ENCODE measurements around the gene SLC11A2. TPM values are rescaled to one million over a fixed set of nuclear protein-coding genes. Genes with fewer than 3 reads are reported as not detected.

Gene SLC11A2
- polyA plus RNA-seq, 3 donors = 11.7 to 69.0 (median 14.9) TPM

- no peaks in the 10 kb centered on the region for H3K79me2 ChIP-seq (ENCODE audit: insufficient read depth, low read length)
- Mint-ChIP-seq H3K36me3 (peaks cover 20 to 35% of the 10 kb centered on the region in 2 donors), H3K4me3 (no peak overlapping the region), H3K4me1 (no peaks in the 10 kb centered on the region), H3K9me3 (no peaks in the 10 kb centered on the region), H3K27me3 (ENCODE audit: low read depth in 3 of 3) (no peaks in the 10 kb centered on the region), H3K27ac (no peak overlapping the region)
- H3K4me2 ChIP-seq (replicated peaks; ENCODE audit: extremely low read depth, low read length, poor library complexity, severe bottlenecking) = no peak overlapping the region
- H3K27me3 ChIP-seq (ENCODE audit: control insufficient read depth in 2 of 2, insufficient read depth in 2 of 2, low read length in 2 of 2) = no peaks in the 10 kb centered on the region
- H3K4me3 ChIP-seq (replicated peaks in 1 of 3; ENCODE audit: low read depth in 2 of 3, low read length in 3 of 3) = no peak overlapping the region
- TF ChIP-seq, protein P1, sequence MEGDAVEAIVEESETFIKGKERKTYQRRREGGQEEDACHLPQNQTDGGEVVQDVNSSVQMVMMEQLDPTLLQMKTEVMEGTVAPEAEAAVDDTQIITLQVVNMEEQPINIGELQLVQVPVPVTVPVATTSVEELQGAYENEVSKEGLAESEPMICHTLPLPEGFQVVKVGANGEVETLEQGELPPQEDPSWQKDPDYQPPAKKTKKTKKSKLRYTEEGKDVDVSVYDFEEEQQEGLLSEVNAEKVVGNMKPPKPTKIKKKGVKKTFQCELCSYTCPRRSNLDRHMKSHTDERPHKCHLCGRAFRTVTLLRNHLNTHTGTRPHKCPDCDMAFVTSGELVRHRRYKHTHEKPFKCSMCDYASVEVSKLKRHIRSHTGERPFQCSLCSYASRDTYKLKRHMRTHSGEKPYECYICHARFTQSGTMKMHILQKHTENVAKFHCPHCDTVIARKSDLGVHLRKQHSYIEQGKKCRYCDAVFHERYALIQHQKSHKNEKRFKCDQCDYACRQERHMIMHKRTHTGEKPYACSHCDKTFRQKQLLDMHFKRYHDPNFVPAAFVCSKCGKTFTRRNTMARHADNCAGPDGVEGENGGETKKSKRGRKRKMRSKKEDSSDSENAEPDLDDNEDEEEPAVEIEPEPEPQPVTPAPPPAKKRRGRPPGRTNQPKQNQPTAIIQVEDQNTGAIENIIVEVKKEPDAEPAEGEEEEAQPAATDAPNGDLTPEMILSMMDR (IDR thresholded peaks at IDR 0.05) = no peak
- H3K27ac ChIP-seq (ENCODE audit: low read depth in 1 of 2, low read length in 2 of 2) = no peak overlapping the region
- H3K36me3 ChIP-seq (replicated peaks in 1 of 2; ENCODE audit: control insufficient read depth in 1 of 2, insufficient read depth in 2 of 2, low read length in 2 of 2) = peaks cover 18 to 60% of the 10 kb centered on the region in 2 donors
- 94% methylated on average over 3 of the region's 6 CpGs for WGBS (ENCODE audit: insufficient coverage)
- DNase-seq = no peak
- no peaks in the 10 kb centered on the region for H3K4me1 ChIP-seq (ENCODE audit: control insufficient read depth in 1 of 2, insufficient read depth in 2 of 2, low read length in 2 of 2)
- intact Hi-C loops (cut with micrococcal nuclease) = no loop called here
- no peak overlapping the region for H2AFZ ChIP-seq (ENCODE audit: insufficient read depth, low read depth, low read length, poor library complexity, severe bottlenecking)
- H3K9me3 ChIP-seq (replicated peaks in 1 of 2; ENCODE audit: control insufficient read depth in 1 of 2, insufficient read depth in 1 of 2, low read length in 2 of 2) = no peaks in the 10 kb centered on the region
- no peak overlapping the region for H3K9ac ChIP-seq (ENCODE audit: insufficient read depth, low read length, poor library complexity, severe bottlenecking)
- no peaks in the 10 kb centered on the region for H4K20me1 ChIP-seq (ENCODE audit: insufficient read depth, low read length)
Measured at GRCh38 chr12:50981319-50982239, 44.6 kb downstream of the SLC11A2 start.

DNA sequence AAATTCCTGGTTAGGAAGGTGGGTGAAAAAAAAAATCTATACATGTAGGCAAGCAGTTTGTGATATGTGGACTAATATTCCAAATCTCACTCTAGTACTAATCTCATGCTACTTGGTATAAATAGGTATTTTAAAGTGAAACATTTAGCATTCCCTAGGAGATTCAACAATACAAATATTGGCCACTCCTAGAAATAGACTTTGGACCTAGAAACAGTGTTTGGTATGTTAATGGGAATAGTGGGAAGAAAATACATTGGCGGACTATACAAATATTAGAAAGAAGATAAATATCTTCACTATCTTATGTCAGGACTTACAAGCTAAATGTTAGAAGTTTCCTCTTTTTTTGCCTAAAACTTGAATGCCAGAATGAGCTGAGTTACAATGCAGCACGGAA lies 45.6 kb downstream of the SLC11A2 start:
- Histone ChIP-seq H2AFZ (ENCODE audit: insufficient read depth, low read depth, low read length, poor library complexity, severe bottlenecking) (no peak overlapping the region), H3K27ac (ENCODE audit: low read depth in 1 of 2, low read length in 2 of 2) (no peak overlapping the region), H3K4me1 (ENCODE audit: control insufficient read depth in 1 of 2, insufficient read depth in 2 of 2, low read length in 2 of 2) (no peaks in the 10 kb centered on the region), H3K9me3 (replicated peaks in 1 of 2; ENCODE audit: control insufficient read depth in 1 of 2, insufficient read depth in 1 of 2, low read length in 2 of 2) (no peaks in the 10 kb centered on the region), H3K4me2 (replicated peaks; ENCODE audit: extremely low read depth, low read length, poor library complexity, severe bottlenecking) (no peak overlapping the region), H3K4me3 (replicated peaks in 1 of 3; ENCODE audit: low read depth in 2 of 3, low read length in 3 of 3) (no peak overlapping the region), H3K36me3 (replicated peaks in 1 of 2; ENCODE audit: control insufficient read depth in 1 of 2, insufficient read depth in 2 of 2, low read length in 2 of 2) (peaks cover 13 to 49% of the 10 kb centered on the region in 2 donors), H3K9ac (ENCODE audit: insufficient read depth, low read length, poor library complexity, severe bottlenecking) (no peak overlapping the region), H4K20me1 (ENCODE audit: insufficient read depth, low read length) (no peaks in the 10 kb centered on the region), H3K27me3 (ENCODE audit: control insufficient read depth in 2 of 2, insufficient read depth in 2 of 2, low read length in 2 of 2) (no peaks in the 10 kb centered on the region), H3K79me2 (ENCODE audit: insufficient read depth, low read length) (no peaks in the 10 kb centered on the region)
- WGBS (ENCODE audit: insufficient coverage) = no CpG with 5 or more reads among the region's 2 CpGs
- Mint-ChIP-seq H3K27me3 (ENCODE audit: low read depth in 3 of 3) (no peaks in the 10 kb centered on the region), H3K4me1 (no peaks in the 10 kb centered on the region), H3K36me3 (peaks cover 27 to 31% of the 10 kb centered on the region in 2 donors), H3K9me3 (peaks cover 0 to 5% (median 0%) of the 10 kb centered on the region in 7 donors), H3K4me3 (no peak overlapping the region), H3K27ac (no peak overlapping the region)
- TF ChIP-seq, protein P1 (IDR thresholded peaks at IDR 0.05) = no peak
- intact Hi-C loops (cut with micrococcal nuclease) = no loop called here
- DNase-seq = no peak
